Omental fat pad (tissue), 4 donors: ENCODE measurements around the gene WNT1. TPM values are rescaled to one million over a fixed set of nuclear protein-coding genes. Genes with fewer than 3 reads are reported as not detected.
A peak's percentile ranks its signal among the peaks of the same experiment; 100 is the strongest.

Experiments used
- ATAC-seq: fragments of 150-250 bp; one replicate; pipeline ENCODE4 v1.9.1; 2016; ENCODE audit warnings: mild to moderate bottlenecking, moderate library complexity; ENCODE audit not compliant: low FRiP score
- DNase-seq: peaks from one replicate; pipeline ENCODE4 v3.0.0-alpha.2; 2019; ENCODE audit warnings: low spot score
- total RNA-seq, 4 donors: library from RNA; depleted of rRNA; stranded (reverse); fragments of >200 nt; gene quantifications; one replicate each; pipeline ENCODE4 v1.1.0, GENCODE V29; 2016
- TF ChIP-seq, protein P1 (sequence below), 3 donors: fragments of 450-650 bp; IDR thresholded peaks; one replicate each; pipeline ENCODE4 v1.5.1; 2016 to 2017; ENCODE audit warnings: antibody characterized with exemption in 3 of 3, mild to moderate bottlenecking in 3 of 3, moderate library complexity in 2 of 3

Gene WNT1
- total RNA-seq, 4 donors from 2014 or later = 0.60 TPM; not detected in 3

DNA sequence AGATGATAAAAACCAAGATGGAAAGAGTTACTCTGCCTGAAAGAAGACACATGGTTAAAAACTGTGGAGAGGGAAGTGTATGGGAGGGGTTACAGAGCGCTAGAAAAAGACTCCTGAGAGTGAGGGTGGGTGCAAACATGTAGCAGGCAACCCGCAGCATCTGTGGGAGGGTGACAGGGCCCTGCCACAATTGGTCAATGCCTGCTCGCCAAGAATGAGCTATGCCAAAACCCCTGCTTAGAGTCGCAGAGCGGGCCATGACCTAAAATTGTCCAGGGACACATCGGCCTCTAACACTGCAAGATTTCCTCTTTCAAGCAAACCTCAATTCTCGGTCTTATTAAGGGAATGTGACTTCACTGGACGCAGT, 39.8 kb downstream of the WNT1 start:
- DNase-seq (no peak), ATAC-seq (no peak)
- TF ChIP-seq, protein P1, sequence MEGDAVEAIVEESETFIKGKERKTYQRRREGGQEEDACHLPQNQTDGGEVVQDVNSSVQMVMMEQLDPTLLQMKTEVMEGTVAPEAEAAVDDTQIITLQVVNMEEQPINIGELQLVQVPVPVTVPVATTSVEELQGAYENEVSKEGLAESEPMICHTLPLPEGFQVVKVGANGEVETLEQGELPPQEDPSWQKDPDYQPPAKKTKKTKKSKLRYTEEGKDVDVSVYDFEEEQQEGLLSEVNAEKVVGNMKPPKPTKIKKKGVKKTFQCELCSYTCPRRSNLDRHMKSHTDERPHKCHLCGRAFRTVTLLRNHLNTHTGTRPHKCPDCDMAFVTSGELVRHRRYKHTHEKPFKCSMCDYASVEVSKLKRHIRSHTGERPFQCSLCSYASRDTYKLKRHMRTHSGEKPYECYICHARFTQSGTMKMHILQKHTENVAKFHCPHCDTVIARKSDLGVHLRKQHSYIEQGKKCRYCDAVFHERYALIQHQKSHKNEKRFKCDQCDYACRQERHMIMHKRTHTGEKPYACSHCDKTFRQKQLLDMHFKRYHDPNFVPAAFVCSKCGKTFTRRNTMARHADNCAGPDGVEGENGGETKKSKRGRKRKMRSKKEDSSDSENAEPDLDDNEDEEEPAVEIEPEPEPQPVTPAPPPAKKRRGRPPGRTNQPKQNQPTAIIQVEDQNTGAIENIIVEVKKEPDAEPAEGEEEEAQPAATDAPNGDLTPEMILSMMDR (IDR thresholded peaks at IDR 0.05) = no peak

DNA sequence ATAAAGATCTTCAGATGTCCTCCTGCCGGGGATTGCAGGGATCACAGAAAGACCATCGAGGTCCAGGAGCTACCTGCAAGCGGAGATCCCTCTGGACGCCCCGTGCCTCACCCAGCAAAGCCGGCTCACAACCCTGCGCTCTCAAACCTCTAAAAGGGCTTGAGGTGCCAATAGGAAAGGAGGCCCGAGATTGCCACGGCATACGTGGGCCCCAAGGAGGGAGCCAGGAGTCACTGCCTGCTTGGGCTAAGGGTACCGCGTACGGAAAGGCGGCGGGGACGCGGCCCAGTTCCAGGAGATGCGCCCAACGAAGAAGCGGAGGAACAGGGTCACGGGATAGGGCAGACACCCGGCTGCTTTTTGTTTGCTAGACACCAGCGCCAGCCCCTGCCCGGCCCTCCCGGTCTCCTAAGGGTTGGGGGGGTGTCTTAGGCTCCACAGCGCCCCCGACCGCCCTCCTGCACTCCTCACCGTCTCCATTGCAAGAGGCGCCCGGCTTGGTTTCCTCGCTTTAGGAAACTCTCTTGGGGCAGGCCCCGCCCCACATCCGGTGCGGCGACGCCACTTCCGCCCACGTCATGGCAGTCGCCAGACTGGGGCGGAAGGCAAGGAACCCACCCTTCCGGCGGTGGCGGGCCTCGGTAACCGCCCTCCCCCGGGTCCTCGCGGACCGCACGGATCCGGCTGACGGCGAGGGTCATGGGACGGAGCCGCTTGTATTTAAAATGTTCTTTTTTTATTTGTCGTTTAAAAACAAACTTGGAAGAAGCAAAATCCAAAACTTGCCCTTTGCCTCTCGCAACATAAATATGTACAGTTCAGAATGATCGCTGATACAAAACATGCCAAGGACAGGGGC, 40.4 kb downstream of the WNT1 start, which contains the start of gene PRKAG1:
TSS of gene PRKAG1 (minus strand) at position 516 of the 859 bp plus-strand sequence. CDS start at position 480, 36 bp downstream.
- peak; percentile 88 for DNase-seq
- TF ChIP-seq, protein P1 (IDR thresholded peaks at IDR 0.05) = peak in 1 of 3 donors; percentile 37
- peak; percentile 94 for ATAC-seq

DNA sequence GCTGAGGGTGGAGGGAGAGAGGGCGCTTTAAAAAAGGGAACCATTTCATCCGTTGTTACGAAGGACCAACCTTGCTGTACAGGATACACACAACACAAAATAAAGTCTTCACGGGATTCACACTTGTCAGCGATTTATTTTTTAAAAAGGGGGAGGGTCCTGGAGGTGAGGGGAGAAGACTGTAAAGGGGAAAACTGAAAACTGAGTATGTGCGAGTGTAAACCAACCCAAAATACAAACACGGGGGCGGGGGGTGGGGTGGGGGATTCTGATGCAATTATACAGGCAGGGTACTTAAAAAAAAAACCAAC, 41.0 kb downstream of the WNT1 start:
- peak; percentile 26 for ATAC-seq
- DNase-seq = no peak
- TF ChIP-seq, protein P1 (IDR thresholded peaks at IDR 0.05) = no peak

DNA sequence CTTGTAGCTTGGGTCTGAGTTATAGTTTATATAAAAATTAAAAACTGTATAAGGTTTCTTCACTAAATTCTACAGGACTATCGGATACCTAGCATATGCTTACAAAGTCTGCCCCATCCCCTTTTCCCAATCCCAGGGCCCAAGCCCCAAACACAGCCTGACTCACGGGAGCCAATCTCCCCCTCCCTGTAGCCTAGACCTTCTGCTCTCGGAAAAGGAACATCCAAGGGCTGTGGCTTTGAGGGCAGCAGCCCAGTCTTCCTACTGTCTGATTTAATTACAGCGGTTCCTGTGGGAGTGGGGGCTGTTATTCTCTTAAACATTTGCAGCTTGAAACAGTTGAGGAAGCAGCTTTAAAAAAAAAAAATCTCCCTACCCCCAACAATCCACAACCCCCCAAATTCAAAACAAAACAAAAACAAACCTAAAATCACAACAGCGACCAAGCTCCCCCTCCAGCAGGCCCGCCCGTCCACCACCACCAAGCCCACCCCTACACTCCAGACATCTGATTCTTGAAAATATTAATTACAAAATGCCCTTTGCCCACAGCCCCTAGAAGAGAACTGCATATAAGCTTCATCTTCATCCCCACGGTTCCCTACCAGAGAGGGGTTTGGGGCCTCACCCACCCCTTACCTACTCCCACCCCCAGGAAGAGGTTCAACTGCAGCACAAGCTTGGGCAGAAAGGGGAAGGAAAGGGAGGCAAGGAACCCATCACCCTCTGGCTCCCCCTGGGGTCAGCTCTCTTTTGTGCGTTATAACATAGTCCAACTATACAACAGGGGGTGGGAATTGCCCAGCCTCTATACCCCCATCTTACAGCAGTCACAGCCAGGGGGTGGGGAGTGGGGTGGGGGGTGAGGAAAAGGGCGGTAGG, 41.6 kb downstream of the WNT1 start:
- TF ChIP-seq, protein P1 (IDR thresholded peaks at IDR 0.05) = no peak
- no peak for ATAC-seq
- DNase-seq = no peak

DNA sequence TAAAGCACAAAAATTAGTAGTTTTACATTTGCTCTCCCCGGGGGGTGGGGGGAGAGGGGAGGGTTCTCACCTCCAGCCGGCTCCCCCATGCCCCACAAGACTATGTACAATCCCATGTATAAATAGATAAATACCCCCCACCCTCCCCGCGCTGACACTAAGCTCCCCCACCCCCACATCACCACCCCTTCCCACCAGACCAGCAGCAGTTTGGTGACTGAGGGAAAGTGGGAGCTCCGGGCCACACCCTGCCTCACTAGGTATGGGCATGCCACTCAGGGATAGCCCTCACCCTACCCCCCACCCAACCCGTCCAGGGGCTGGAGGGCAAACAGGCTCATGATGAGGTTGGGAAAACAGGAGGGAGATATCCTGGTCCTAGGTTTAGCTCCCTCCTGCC, 42.3 kb downstream of the WNT1 start:
- TF ChIP-seq, protein P1 (IDR thresholded peaks at IDR 0.05) = no peak
- ATAC-seq = no peak
- no peak for DNase-seq

DNA sequence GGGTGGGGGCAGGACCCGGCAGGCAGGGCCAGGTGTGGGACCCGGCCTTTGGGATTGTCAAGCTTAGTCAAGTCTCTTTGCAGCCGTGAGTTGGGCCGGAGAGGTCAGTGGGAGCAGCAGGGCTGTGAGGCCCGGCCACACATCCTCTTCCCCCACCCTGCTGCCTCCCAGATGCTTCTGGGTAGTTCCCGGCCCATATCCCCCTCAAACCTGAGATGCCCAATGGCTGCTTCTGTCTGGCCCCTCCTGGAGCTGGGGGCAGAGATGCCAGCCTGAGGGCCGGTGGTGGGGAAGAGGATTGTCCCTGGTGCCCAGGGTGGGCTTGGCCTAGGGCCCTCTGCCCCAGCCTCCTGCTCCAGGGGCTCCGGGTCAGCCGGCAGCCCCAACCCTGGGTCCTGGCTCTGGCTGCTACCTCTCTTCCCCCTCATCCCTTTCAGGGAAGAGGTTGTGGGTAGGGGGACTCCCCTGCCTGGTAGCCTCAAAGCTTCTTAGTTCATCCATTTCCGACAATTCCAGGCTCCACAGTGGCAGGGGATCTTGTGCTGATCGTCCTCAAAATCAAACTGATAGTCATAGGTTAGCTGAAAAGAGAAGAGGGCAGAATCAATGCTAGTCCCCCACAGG, 43.3 kb downstream of the WNT1 start:
- TF ChIP-seq, protein P1 (IDR thresholded peaks at IDR 0.05) = no peak
- ATAC-seq = no peak
- no peak for DNase-seq
